SHP77 treated with DMSO at 0.1 percent for 48 hours (cell line): ENCODE results near the gene TNFRSF21.
"Not testable (repeated sequence)": the region's sequence is repeated elsewhere in the genome, so short reads cannot be mapped to it uniquely, and the experiment has no call there.

Experiments used
- DNase-seq: peaks from one replicate; lab custom pipeline; 2025; lab: John Stamatoyannopoulos, UW

TNFRSF21 gene

GRCh38 chr6:47251396-47251795 is 58.3 kb downstream of the TNFRSF21 start:
- DNase-seq, result no peak

- DNase-seq, result no peak
These were observed 59.4 kb downstream of the TNFRSF21 start for GRCh38 chr6:47250302-47250701.

GRCh38 chr6:47248446-47248845 is 61.3 kb downstream of the TNFRSF21 start:
- no peak for DNase-seq

DNA sequence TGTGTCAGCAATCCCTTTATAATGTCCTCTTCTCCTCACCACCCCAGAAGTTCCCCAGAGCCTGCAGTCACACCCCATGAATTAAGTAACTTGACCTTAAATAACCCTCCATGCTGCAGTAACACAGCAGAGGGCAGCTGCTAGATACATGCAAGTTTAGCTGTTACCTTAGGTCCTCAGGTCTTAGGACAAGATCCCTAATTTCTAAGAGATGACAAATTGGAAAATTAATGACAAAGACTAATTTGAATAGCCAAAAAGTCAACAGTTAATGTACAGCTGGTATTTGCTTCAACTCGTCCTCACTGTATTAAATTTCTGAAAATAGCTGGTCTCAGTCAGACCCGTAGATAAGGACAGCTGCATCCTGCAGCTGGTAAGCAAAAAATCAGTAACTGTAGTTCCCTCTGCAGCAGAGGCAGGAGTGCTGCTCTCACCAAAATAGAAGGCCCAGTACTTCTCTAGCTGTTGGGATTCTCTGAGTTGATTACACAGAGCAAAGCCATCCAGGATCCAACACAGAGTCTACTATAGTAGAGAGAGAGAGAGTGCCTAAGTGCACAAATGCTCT is 62.4 kb downstream of the TNFRSF21 start:
- DNase-seq, result peak; percentile 93

DNA sequence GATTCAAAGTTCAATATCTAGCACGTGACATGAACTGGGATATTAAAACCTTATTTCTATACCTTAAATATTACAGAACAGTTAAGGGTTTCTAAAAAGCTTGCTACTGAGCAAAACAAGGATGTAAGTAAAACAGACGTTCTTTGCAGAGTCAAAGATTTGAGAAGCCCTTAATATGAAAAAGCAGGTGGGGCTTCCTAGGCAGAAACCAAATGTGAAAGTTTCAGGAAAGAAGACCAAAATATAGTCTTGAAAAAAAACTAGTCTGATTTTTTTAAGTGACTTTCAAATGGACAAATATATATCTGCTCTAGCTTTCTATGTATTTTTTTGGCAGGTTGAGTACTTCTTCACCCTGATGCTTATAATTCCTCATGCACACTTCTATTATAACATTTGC is 63.2 kb downstream of the TNFRSF21 start:
- no peak for DNase-seq

- DNase-seq, result no peak
These were observed 63.8 kb downstream of the TNFRSF21 start for GRCh38 chr6:47245745-47246371.

GRCh38 chr6:47242483-47243386 is 67.0 kb downstream of the TNFRSF21 start:
- peak; percentile 79 for DNase-seq

DNA sequence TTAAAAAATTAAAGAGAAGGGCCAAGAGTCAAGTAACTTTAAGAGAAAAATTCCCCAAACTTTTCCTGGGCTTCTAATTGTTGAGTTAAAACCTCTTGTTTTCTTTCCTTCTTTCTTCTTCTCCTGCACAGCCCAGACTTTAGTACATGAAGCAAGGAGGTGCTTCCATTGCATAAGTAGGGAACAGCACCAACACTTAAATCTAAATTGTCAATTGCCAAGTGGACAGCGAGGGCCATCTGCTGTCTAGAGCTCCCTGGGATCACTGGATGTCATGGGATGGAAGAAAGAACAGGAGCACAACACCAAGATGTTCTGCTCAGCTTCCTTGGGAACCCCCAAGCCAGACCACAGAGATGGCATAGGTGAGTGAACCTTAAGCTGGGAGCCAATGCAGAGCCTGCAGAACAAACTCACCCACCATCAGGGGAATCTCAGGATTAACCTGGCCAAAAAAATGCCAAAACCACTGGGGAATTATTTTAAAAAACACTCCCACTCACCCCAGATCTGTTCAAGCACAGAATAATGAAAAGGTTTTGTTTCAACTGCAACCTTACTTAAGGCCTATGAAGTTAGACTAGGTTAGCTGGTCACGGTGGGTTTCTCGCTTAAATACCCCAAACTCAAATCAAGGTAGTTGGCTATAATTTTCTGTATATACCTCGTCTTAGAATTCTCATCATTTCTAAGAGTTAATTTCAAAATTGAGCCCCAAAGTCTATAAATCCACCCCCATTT is 67.8 kb downstream of the TNFRSF21 start:
- no peak for DNase-seq

- DNase-seq, result no peak
These were observed 69.3 kb downstream of the TNFRSF21 start for GRCh38 chr6:47240277-47240890.

DNA sequence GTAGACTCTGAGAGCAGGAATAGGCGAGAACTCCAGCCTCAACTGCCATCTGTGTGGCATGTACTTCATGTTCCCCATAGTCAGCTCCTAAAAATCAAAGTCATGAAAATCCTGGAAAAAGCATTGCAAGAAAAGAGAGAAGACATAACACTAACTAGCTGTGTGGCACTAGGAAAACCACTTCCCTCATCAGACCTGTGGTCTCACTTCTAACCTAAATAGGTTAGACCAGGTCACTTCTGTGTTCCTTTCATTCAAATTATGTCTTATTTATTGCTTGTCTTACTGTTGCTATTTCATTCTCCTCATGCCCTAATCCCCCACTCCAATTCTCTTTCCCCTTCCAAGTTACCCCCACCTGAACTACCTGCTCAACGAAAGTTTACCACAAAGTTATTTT is 70.2 kb downstream of the TNFRSF21 start:
- no peak for DNase-seq

DNA sequence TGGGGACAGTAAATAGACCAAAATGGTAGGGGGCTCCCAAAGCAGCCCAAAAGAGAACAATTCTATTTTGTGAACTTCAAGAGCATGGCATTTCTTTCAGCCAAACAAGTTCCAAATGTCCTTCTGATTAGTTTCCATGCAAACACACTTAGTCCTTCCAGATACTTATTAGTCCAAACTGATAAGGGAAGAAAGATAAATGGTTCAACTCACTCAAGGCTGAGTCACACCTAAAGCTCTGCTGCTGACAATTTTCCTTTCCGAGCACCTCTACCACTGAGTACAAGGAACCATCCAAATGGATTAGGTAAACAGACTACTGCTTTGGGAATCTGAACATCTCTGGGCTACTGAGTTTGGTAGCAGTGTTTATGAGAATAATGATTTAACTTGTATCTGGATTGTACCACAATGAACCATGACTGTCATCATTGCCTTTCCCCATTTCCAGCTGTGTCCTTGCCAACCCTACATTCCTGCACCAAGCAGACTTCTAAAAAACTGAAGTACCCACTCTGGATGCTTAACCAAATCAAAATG is 71.2 kb downstream of the TNFRSF21 start:
- DNase-seq, result no peak

DNA sequence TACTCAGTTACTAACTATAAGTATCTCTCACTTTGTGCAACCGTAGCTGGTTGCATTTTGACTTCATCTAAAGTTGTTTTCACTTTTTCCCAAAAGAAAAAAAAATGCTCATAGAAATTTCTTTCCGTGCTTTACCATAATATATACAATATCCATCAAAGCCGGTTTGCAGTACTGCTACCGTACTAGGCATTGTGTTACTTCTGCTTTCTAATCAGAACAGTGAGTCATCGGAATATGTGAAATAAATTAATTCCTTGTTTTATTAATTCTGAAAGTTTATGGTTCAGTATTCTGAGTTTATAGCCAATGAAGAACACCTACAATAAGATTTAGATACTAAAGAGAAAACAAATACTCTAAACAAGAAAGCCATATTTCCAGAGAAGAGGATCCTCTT is 72.5 kb downstream of the TNFRSF21 start:
- no peak for DNase-seq

- DNase-seq, result peak; percentile 90
These were observed 73.5 kb downstream of the TNFRSF21 start for GRCh38 chr6:47235964-47236760.

DNA sequence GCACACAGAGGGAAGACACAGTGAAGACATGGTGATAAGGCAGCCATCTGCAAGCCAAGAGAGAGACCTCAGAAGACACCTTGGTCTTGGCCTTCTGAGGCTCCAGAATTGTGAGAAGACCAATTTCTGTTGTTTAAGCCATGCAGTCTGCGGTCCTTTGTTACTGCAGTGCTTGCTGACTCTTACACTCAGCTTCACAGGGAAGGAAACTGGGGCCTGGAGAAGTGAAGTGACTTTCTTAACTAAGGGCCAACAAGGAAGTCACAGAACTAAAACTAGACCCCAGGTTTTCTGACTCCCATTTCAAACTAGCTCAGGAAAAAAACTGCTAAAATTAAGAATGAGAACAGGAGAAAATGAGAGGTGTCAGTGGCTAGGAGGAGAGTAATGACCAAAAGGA is 74.3 kb downstream of the TNFRSF21 start:
- DNase-seq, result no peak

DNA sequence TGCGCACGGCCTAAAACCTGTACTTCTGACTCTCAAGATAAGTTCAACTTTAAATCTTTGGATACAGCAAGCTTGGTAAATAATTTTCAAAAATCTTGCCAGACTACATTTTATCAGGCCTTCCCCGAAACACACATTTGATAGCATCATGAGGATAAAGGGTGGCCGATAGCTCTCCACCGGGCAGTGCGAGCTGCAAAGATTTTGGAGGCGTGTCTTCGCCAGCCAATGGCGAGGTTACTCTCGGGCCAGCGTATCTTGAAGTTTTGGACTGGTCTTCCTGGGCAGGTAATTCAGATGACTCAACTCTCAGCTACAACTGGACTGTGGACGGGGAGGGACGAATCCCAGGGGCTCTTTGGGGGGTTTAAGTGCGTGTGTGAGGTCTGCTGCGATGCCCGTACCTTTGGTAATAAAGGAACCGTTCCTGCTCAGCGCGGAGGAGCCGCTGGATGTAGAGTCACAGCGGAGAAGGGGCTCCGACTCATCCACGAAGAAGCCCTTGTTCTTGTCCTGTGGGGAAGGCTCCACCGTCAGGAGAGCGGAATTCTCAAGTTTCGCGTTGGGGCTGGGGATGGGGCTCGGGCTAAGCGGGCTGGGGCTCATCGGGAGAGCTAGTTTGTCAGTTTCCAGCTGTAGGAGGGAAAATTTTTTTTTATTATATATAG is 75.3 kb downstream of the TNFRSF21 start:
- no peak for DNase-seq

GRCh38 chr6:47231151-47231550 is 78.6 kb downstream of the TNFRSF21 start:
- no peak for DNase-seq

- no peak for DNase-seq
These were observed 79.1 kb downstream of the TNFRSF21 start for GRCh38 chr6:47230579-47230978.

GRCh38 chr6:47229255-47229654 is 80.5 kb downstream of the TNFRSF21 start:
- DNase-seq, result no peak

GRCh38 chr6:47228093-47228492 is 81.6 kb downstream of the TNFRSF21 start:
- not testable (repeated sequence) for DNase-seq

GRCh38 chr6:47223251-47223650 is 86.5 kb downstream of the TNFRSF21 start:
- not testable (repeated sequence) for DNase-seq
